Suprapubic skin (tissue), 4 donors: ENCODE data around the gene S100A14. TPM values are rescaled to one million over a fixed set of nuclear protein-coding genes. Genes with fewer than 3 reads are reported as not detected.

Source experiments
- DNase-seq, 2 donors: peaks; one replicate each; pipeline ENCODE4 v3.0.0-alpha.2; 2019; ENCODE audit warnings: low spot score in 2 of 2
- H3K27ac ChIP-seq: fragments of 200-600 bp; sonication (generic); one replicate; pipeline ENCODE4 v1.5.1; 2019
- H3K27me3 ChIP-seq: fragments of 200-600 bp; sonication (generic); one replicate; pipeline ENCODE4 v1.5.1; 2019
- H3K36me3 ChIP-seq: fragments of 200-600 bp; sonication (generic); one replicate; pipeline ENCODE4 v1.5.1; 2019
- H3K4me1 ChIP-seq: fragments of 200-600 bp; sonication (generic); one replicate; pipeline ENCODE4 v1.5.1; 2019
- H3K4me3 ChIP-seq: fragments of 200-600 bp; sonication (generic); one replicate; pipeline ENCODE4 v1.5.1; 2019; ENCODE audit warnings: mild to moderate bottlenecking
- H3K9me3 ChIP-seq: fragments of 200-600 bp; sonication (generic); one replicate; pipeline ENCODE4 v1.5.1; 2019
- CTCF ChIP-seq, 2 donors: fragments of 200-600 bp in 1 of 2; fragments of 450-650 bp in 1 of 2; sonication (generic) in 1 of 2; IDR thresholded peaks; one replicate each; pipeline ENCODE4 v1.5.1; 2016 to 2019; ENCODE audit warnings: antibody characterized with exemption in 2 of 2, mild to moderate bottlenecking in 1 of 2, moderate library complexity in 1 of 2
- EP300 ChIP-seq: sonication (generic); formaldehyde crosslinking; IDR thresholded peaks from one replicate; pipeline ENCODE4 v1.6.1; 2017; ENCODE audit warnings: antibody characterized with exemption
- POLR2A ChIP-seq, 2 donors: fragments of 450-650 bp; IDR thresholded peaks; one replicate each; pipeline ENCODE4 v1.6.1; 2017; ENCODE audit warnings: antibody characterized with exemption in 2 of 2, mild to moderate bottlenecking in 2 of 2, moderate library complexity in 2 of 2
- POLR2AphosphoS5 ChIP-seq, 3 donors: sonication (generic); formaldehyde crosslinking; IDR thresholded peaks; one replicate each; pipeline ENCODE4 v1.6.1; 2017; ENCODE audit warnings: antibody characterized with exemption in 3 of 3
- WGBS: methylation state at CpG from one replicate; pipeline ENCODE4 v1.1.5; 2018; 5-methylcytosine and 5-hydroxymethylcytosine counted together
- total RNA-seq, 4 donors: library from RNA; depleted of rRNA; stranded (reverse); fragments of >200 nt; gene quantifications; one replicate each; pipeline ENCODE4 v1.1.0, GENCODE V29; 2016

Gene S100A14
- total RNA-seq, 4 donors from 2014 or later: 252 to 555 (median 445) TPM

- Histone ChIP-seq H3K4me1 (peaks cover 36% of the 10 kb centered on the region), H3K27ac (peak overlapping the region; percentile 64), H3K4me3 (no peak overlapping the region), H3K36me3 (no peaks in the 10 kb centered on the region), H3K9me3 (no peaks in the 10 kb centered on the region), H3K27me3 (no peaks in the 10 kb centered on the region)
- DNase-seq: no peak
- TF ChIP-seq POLR2AphosphoS5 (IDR thresholded peaks at IDR 0.05) (peak in 2 of 3 donors; percentile 24 to 60), CTCF (IDR thresholded peaks at IDR 0.05) (peak; percentile 67 to 81), EP300 (no peak), POLR2A (IDR thresholded peaks at IDR 0.05) (no peak)
- 2% methylated on average over 3 of the region's 3 CpGs for WGBS
Observed at GRCh38 chr1:153572569-153573015, 43.5 kb downstream of the S100A14 start.

- no peaks in the 10 kb centered on the region for H3K27me3 ChIP-seq
- TF ChIP-seq EP300 (no peak), CTCF (IDR thresholded peaks at IDR 0.05) (no peak), POLR2A (IDR thresholded peaks at IDR 0.05) (no peak), POLR2AphosphoS5 (IDR thresholded peaks at IDR 0.05) (no peak)
- no peaks in the 10 kb centered on the region for H3K9me3 ChIP-seq
- WGBS: 71% methylated on average over 7 of the region's 7 CpGs
- no peak for DNase-seq
- H3K4me1 ChIP-seq: peaks cover 41% of the 10 kb centered on the region
- no peak overlapping the region for H3K4me3 ChIP-seq
- H3K36me3 ChIP-seq: no peaks in the 10 kb centered on the region
- peak overlapping the region; percentile 64 for H3K27ac ChIP-seq
Observed at GRCh38 chr1:153571706-153572105, 44.4 kb downstream of the S100A14 start.

GRCh38 chr1:153570874-153571273 is 45.3 kb downstream of the S100A14 start:
- Histone ChIP-seq H3K4me3 (no peak overlapping the region), H3K36me3 (no peaks in the 10 kb centered on the region), H3K4me1 (peaks cover 50% of the 10 kb centered on the region), H3K9me3 (no peaks in the 10 kb centered on the region), H3K27ac (no peak overlapping the region), H3K27me3 (no peaks in the 10 kb centered on the region)
- WGBS: 81% methylated on average over 5 of the region's 5 CpGs
- TF ChIP-seq EP300: no peak
- TF ChIP-seq CTCF (IDR thresholded peaks at IDR 0.05): no peak
- no peak for TF ChIP-seq POLR2A (IDR thresholded peaks at IDR 0.05)
- no peak for TF ChIP-seq POLR2AphosphoS5 (IDR thresholded peaks at IDR 0.05)
- DNase-seq: no peak

- no peak for TF ChIP-seq POLR2AphosphoS5 (IDR thresholded peaks at IDR 0.05)
- TF ChIP-seq POLR2A (IDR thresholded peaks at IDR 0.05): no peak
- TF ChIP-seq CTCF (IDR thresholded peaks at IDR 0.05): no peak
- TF ChIP-seq EP300: no peak
- Histone ChIP-seq H3K4me1 (peaks cover 61% of the 10 kb centered on the region), H3K27ac (no peak overlapping the region), H3K9me3 (no peaks in the 10 kb centered on the region), H3K36me3 (no peaks in the 10 kb centered on the region), H3K27me3 (no peaks in the 10 kb centered on the region), H3K4me3 (no peak overlapping the region)
- 84% methylated on average over 8 of the region's 8 CpGs for WGBS
- no peak for DNase-seq
Observed at GRCh38 chr1:153569465-153569864, 46.7 kb downstream of the S100A14 start.

- Histone ChIP-seq H3K9me3 (no peaks in the 10 kb centered on the region), H3K27ac (peak overlapping the region; percentile 99), H3K36me3 (no peaks in the 10 kb centered on the region), H3K4me3 (peak overlapping the region; percentile 37), H3K27me3 (no peaks in the 10 kb centered on the region), H3K4me1 (peaks cover 70% of the 10 kb centered on the region)
- DNase-seq: peak; percentile 96 to 97
- TF ChIP-seq POLR2AphosphoS5 (IDR thresholded peaks at IDR 0.05) (peak in 1 of 3 donors; percentile 85), POLR2A (IDR thresholded peaks at IDR 0.05) (peak in 1 of 2 donors; percentile 33), EP300 (no peak), CTCF (IDR thresholded peaks at IDR 0.05) (peak; percentile 97 to 99)
- WGBS: 7% methylated on average over 18 of the region's 25 CpGs
Observed at GRCh38 chr1:153568367-153569099, 47.6 kb downstream of the S100A14 start.
